LNCaP clone FGC (cell line): ENCODE measurements around the gene PRPF8.

Experiments
- DNase-seq: peaks from one replicate; pipeline ENCODE4 v3.0.0-alpha.2; 2011; ENCODE audit warnings: low read depth
- H3K4me3 ChIP-seq: 2 replicates; pipeline ENCODE4 v1.5.1; 2011; ENCODE audit warnings: mild to moderate bottlenecking, low read depth, low read length, control low read depth
- CTCF ChIP-seq: IDR thresholded peaks from 2 replicates; pipeline ENCODE4 v1.5.1; 2012; ENCODE audit warnings: mild to moderate bottlenecking; ENCODE audit not compliant: control insufficient read depth, insufficient read depth; ENCODE audit errors: extremely low read depth

PRPF8 gene

GRCh38 chr17:1715803-1716075 is 31.1 kb upstream of the PRPF8 start:
- H3K4me3 ChIP-seq: peak overlapping the region; percentile 79
- DNase-seq: no peak
- TF ChIP-seq CTCF: no peak

GRCh38 chr17:1714980-1715802 is 30.5 kb upstream of the PRPF8 start:
- peak overlapping the region; percentile 79 for H3K4me3 ChIP-seq
- DNase-seq: no peak
- no peak for TF ChIP-seq CTCF

GRCh38 chr17:1714427-1714979 is 29.8 kb upstream of the PRPF8 start:
- peak; percentile 35 for DNase-seq
- peak overlapping the region; percentile 79 for H3K4me3 ChIP-seq

GRCh38 chr17:1713878-1714426 is 29.3 kb upstream of the PRPF8 start:
- peak; percentile 91 for TF ChIP-seq CTCF
- H3K4me3 ChIP-seq: peak overlapping the region; percentile 79
- peak; percentile 43 for DNase-seq

More at GRCh38 chr17:1714427-1714979, 29.8 kb upstream of the PRPF8 start:
- no peak for TF ChIP-seq CTCF

- DNase-seq: no peak
- no peak overlapping the region for H3K4me3 ChIP-seq
- TF ChIP-seq CTCF: no peak
These were observed 28.7 kb upstream of the PRPF8 start for GRCh38 chr17:1713160-1713877.

GRCh38 chr17:1712271-1712670 is 27.6 kb upstream of the PRPF8 start:
- no peak overlapping the region for H3K4me3 ChIP-seq
- TF ChIP-seq CTCF: no peak
- no peak for DNase-seq
